ENCODE measurements around the gene PLOD2. TPM values are rescaled to one million over a fixed set of nuclear protein-coding genes. Genes with fewer than 3 reads are reported as not detected.

The PLOD2 gene
- total RNA-seq, 1 donor, result 46.1 TPM

DNA sequence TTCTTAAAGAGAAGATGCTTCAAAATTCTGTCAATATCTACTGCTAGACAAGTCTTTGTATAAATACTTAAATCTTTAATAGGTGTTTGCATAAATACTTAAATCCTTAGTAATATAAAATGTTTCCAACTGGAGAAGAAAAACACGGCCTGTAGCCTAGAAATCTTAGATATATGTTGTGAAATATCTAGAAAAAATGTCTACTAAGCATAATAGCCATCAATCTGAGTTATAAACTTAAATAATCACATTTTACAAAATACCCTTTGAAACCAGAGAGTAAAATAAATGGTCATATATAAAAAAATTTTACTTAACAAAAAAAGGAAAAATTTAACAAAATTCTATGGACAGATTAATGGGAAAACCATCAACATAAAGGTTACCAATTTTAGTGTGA is 73.9 kb downstream of the PLOD2 start:
- no peak for DNase-seq (ENCODE audit: low read depth)
- TF ChIP-seq, protein P1, sequence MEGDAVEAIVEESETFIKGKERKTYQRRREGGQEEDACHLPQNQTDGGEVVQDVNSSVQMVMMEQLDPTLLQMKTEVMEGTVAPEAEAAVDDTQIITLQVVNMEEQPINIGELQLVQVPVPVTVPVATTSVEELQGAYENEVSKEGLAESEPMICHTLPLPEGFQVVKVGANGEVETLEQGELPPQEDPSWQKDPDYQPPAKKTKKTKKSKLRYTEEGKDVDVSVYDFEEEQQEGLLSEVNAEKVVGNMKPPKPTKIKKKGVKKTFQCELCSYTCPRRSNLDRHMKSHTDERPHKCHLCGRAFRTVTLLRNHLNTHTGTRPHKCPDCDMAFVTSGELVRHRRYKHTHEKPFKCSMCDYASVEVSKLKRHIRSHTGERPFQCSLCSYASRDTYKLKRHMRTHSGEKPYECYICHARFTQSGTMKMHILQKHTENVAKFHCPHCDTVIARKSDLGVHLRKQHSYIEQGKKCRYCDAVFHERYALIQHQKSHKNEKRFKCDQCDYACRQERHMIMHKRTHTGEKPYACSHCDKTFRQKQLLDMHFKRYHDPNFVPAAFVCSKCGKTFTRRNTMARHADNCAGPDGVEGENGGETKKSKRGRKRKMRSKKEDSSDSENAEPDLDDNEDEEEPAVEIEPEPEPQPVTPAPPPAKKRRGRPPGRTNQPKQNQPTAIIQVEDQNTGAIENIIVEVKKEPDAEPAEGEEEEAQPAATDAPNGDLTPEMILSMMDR (IDR thresholded peaks at IDR 0.05; ENCODE audit: insufficient read depth, low read length), result no peak
- no peak overlapping the region for H3K4me3 ChIP-seq (ENCODE audit: low read depth, low read length)

DNA sequence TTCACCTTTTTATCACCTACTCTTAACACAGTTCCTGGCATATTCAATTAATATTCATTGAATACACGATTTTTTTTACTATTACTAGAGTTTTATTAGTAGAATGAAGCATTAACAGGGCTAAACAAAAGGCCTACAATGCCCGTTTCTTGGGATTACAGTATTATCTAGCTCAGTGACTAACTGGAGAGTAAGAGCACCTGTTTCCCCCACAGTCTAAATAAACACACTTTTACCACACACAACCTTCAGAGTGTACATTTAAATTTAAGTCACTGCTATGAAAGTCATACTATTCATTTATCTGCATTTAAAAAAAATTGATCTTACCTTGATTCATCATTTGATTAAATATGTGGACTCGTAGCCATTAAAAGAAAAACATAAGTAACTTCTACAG is 74.8 kb downstream of the PLOD2 start:
- TF ChIP-seq, protein P1 (IDR thresholded peaks at IDR 0.05; ENCODE audit: insufficient read depth, low read length), result no peak
- H3K4me3 ChIP-seq (ENCODE audit: low read depth, low read length), result no peak overlapping the region
- no peak for DNase-seq (ENCODE audit: low read depth)

DNA sequence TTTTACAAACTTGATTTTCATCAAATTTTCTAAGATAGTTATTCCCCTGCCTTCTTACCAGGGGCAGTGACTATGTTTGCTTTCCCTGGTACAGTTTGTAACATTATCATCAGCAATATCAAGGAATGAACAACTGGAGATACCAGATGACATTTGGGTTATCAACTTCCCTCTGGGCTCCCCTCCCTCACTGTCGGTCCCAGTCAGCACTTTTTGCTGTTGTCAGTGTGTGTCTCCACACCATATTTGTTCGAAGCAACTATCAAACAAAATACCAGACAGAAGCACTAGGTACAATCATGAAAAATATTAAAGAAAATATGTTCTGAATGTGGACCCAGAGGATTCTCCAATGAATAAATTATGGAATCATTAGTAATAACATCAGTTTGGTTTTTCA is 75.3 kb downstream of the PLOD2 start:
- no peak for DNase-seq (ENCODE audit: low read depth)
- H3K4me3 ChIP-seq (ENCODE audit: low read depth, low read length), result no peak overlapping the region
- TF ChIP-seq, protein P1 (IDR thresholded peaks at IDR 0.05; ENCODE audit: insufficient read depth, low read length), result no peak

DNA sequence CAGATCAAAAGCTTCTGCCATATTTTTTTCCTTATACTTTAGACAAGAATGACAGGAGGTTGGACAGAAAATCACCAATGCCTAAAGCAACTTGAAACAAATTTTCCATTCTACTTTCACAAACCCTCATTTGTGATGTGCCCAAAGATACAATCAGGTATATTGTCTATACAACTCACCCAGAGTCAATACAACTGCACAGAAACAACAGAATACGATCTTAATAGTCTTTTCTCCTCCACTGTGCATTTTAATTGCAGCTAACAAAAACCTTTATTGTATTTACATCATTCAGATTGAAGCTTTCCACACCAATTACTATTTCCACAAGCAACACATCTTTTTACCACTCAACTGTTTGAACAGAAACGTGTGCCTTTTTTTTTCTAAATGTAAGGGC is 80.4 kb downstream of the PLOD2 start:
- TF ChIP-seq, protein P1 (IDR thresholded peaks at IDR 0.05; ENCODE audit: insufficient read depth, low read length), result no peak
- no peak for DNase-seq (ENCODE audit: low read depth)
- no peak overlapping the region for H3K4me3 ChIP-seq (ENCODE audit: low read depth, low read length)

DNA sequence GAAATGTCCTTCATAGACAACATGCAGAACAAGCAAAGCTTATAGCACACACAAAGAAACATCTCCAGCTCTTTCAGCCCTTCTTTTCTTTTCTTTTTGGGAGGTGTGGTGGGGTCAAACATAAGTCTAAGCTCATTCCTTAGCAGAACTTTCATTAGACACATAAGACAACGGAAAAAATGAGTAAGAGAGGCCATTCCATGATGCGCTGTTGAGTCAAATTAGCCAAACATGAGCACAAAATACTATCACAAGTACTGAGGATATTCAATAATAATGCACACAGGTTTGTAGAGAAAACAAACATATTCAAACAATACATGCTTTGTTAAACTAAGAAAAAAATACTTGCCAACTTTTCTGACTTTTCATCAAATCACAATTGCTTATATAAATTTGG is 83.0 kb downstream of the PLOD2 start:
- no peak for DNase-seq (ENCODE audit: low read depth)
- TF ChIP-seq, protein P1 (IDR thresholded peaks at IDR 0.05; ENCODE audit: insufficient read depth, low read length), result no peak
- H3K4me3 ChIP-seq (ENCODE audit: low read depth, low read length), result no peak overlapping the region

DNA sequence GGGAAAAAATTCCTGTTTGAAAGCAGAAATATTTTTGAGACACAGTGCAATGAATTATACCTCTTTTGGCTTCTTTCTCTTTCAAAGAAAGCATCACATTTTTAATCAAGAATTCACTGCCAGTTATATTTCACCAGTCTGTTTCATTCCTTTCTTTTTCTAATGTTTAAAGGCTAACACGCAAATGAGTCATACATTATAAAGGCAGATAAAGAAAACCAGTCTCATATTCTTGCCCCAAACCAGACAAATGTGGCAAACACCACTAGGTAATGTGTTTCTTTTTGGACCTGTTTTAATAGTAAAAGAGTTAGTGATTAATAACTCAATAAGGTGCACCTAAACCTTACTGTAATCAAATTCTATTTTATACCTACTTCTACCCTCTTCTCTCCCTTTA is 83.8 kb downstream of the PLOD2 start:
- H3K4me3 ChIP-seq (ENCODE audit: low read depth, low read length), result no peak overlapping the region
- DNase-seq (ENCODE audit: low read depth), result peak; percentile 44
- TF ChIP-seq, protein P1 (IDR thresholded peaks at IDR 0.05; ENCODE audit: insufficient read depth, low read length), result no peak

DNA sequence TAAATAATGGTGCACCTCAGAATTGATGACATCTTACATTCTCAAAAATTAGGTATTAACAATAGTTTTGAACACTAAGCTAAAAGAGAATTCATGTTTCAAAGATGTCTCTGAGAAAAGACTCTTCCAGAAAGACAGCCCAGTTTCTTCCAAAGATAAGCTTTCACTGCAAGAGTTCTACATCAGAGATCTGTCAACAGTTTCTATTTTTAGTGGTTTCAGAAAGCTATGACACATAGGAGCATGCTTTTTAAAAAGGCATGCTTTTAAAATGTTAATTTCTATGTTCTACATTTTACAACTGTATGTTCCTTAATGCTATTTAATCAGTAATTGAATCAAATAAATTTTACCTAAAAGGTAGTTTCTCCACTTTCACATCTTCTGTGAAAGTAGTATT is 88.2 kb downstream of the PLOD2 start:
- no peak overlapping the region for H3K4me3 ChIP-seq (ENCODE audit: low read depth, low read length)
- peak; percentile 57 for DNase-seq (ENCODE audit: low read depth)
- TF ChIP-seq, protein P1 (IDR thresholded peaks at IDR 0.05; ENCODE audit: insufficient read depth, low read length), result no peak
